Stimulated activated CD8-positive, alpha-beta memory T cell treated with anti-CD3 and anti-CD28 coated beads, Interleukin-7, amount 100 ng/mL, for 48 hours (primary cell): ENCODE measurements around the gene OR1L4.

Source experiments
- DNase-seq, 2 donors: peaks; one replicate each; pipeline ENCODE4 v3.0.0-alpha.2; 2020; ENCODE audit warnings: low read depth in 1 of 2; ENCODE audit errors: extremely low read depth in 1 of 2

The OR1L4 gene

GRCh38 chr9:122723690-122724089 lies at the start of gene OR1L4:
Gene OR1L4 (plus strand): TSS chr9:122723990. CDS start chr9:122723990, 0 bp downstream.
- DNase-seq, result no peak

- DNase-seq, result no peak
Measured at GRCh38 chr9:122684851-122685250, 38.9 kb upstream of the OR1L4 start.

- no peak for DNase-seq
Measured at GRCh38 chr9:122695696-122696095, 28.1 kb upstream of the OR1L4 start.

- no peak for DNase-seq
Measured at GRCh38 chr9:122718038-122718437, 5.8 kb upstream of the OR1L4 start.

GRCh38 chr9:122719218-122719617 lies 4.6 kb upstream of the OR1L4 start:
- DNase-seq, result no peak

DNA sequence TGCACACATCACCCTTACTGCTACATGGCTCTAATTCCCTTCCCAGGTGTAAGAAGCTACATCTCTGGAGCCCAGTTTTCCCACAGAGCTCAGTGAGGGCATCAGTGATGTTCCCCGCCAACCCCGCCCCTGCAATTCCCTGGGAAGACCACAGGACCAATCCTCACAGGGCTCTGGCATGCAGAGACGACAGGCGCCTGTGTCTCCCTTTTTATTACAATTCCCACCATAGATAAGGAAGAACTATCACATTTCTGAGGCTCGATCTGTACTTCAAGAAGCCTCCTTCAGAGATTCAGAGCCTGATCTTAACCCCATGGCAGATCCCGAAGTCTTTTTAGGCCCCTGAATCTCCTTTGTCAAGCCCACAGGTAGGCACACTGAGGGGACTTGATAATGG lies 18.2 kb downstream of the OR1L4 start, which contains the start of gene OR1L6:
Gene OR1L6 (plus strand): TSS at position 301 of the 400 bp plus-strand sequence. CDS start 7,545 bp downstream, outside the sequence.
- DNase-seq, result no peak

DNA sequence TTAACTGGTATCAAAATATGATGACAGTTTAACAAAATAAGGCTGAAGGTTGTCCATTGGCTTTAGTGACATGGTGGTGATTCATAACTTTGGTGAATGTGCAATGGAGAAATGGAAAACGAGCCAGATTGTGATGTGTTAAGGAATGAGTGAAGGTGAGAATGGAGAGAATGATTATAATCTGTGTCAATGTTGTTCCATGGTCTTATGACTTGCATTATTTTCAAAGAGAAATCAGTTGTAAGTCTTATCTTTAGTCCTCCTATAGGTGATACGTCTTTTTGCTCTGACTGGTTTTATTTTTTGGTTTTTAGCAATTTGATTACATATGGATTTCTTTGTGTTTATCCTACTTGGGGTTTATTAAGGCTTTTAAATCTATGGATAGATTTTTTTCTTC lies 31.0 kb downstream of the OR1L4 start:
- DNase-seq, result no peak

- no peak for DNase-seq
Measured at GRCh38 chr9:122767817-122768216, 44.0 kb downstream of the OR1L4 start.
